Endothelial cell of umbilical vein (primary cell): ENCODE data around the gene SORL1. TPM values are rescaled to one million over a fixed set of nuclear protein-coding genes. Genes with fewer than 3 reads are reported as not detected.

Source experiments
- BruUV-seq: library from RNA; stranded (reverse); fragments of 400-500 nt; replicated peaks from 2 replicates; lab custom pipeline; 2021; lab: Mats Ljungman, UMichigan
- CTCF ChIA-PET: fragments of 300-600, 350-600 bp; sonication (Branson Sonifier 250); formaldehyde crosslinking; loops from one replicate; lab custom pipeline; 2021; ENCODE audit warnings: antibody characterized with exemption, inconsistent platforms; lab: Charles Lee
- POLR2A ChIA-PET: fragments of 300-600, 350-600 bp; sonication (Branson Sonifier 250); formaldehyde crosslinking; loops from one replicate; lab custom pipeline; 2021; ENCODE audit warnings: antibody characterized with exemption, inconsistent platforms; lab: Charles Lee
- DNase-seq: peaks from one replicate; pipeline ENCODE4 v3.0.0-alpha.2; 2011; ENCODE audit warnings: low read depth, low spot score
- FAIRE-seq: peaks from 2 replicates; lab custom pipeline; 2011; peaks lifted over from hg19 to GRCh38; lab: Jason Lieb, UNC
- H2AFZ ChIP-seq: 2 replicates; pipeline ENCODE4 v1.6.0; 2012; ENCODE audit warnings: low read depth, low read length, control low read depth, inconsistent platforms
- H3K27ac ChIP-seq: 2 replicates; pipeline ENCODE4 v1.5.1; 2011; ENCODE audit warnings: low read depth, mild to moderate bottlenecking, control low read depth, low read length, moderate library complexity; ENCODE audit not compliant: insufficient read depth
- H3K27me3 ChIP-seq, 2 experiments: 2 replicates each; pipeline versions ENCODE4 v1.6.0 to v1.6.1; 2011; ENCODE audit warnings: low read length in 2 of 2, mixed read lengths in 1 of 2; ENCODE audit not compliant: control insufficient read depth in 2 of 2, insufficient read depth in 2 of 2
- H3K36me3 ChIP-seq, 2 experiments: 2 replicates in 1 of 2; 3 replicates in 1 of 2; pipeline ENCODE4 v1.5.1; 2011; ENCODE audit warnings: low read length in 2 of 2, mild to moderate bottlenecking in 1 of 2, moderate library complexity in 1 of 2; ENCODE audit not compliant: control insufficient read depth in 2 of 2, insufficient read depth in 2 of 2; ENCODE audit errors: extremely low read depth in 1 of 2
- H3K4me1 ChIP-seq: 3 replicates; pipeline ENCODE4 v1.5.1; 2011; ENCODE audit warnings: mild to moderate bottlenecking, low read length; ENCODE audit not compliant: control insufficient read depth, insufficient read depth; ENCODE audit errors: extremely low read depth
- H3K4me2 ChIP-seq: 2 replicates; pipeline ENCODE4 v1.6.1; 2011; ENCODE audit warnings: low read length, control low read depth, mixed read lengths; ENCODE audit not compliant: insufficient read depth
- H3K4me3 ChIP-seq, 3 experiments: fragments of 200-600 bp in 1 of 3; sonication (generic), shearing (Covaris generic) in 1 of 3; replicated peaks in 1 of 3; 2 replicates each; pipeline ENCODE4 v1.5.1; 2011 to 2016; ENCODE audit warnings: control low read depth in 3 of 3, low read length in 3 of 3, mild to moderate bottlenecking in 2 of 3, inconsistent platforms in 1 of 3, low read depth in 1 of 3, moderate library complexity in 1 of 3; ENCODE audit not compliant: insufficient read depth in 1 of 3
- H3K79me2 ChIP-seq: 2 replicates; pipeline ENCODE4 v1.6.0; 2012; ENCODE audit warnings: low read length, inconsistent platforms; ENCODE audit not compliant: control insufficient read depth, insufficient read depth
- H3K9ac ChIP-seq: replicated peaks from 2 replicates; pipeline ENCODE3; 2011; ENCODE audit warnings: low read length, control low read depth; ENCODE audit not compliant: insufficient read depth; ENCODE audit errors: extremely low read depth
- H3K9me1 ChIP-seq: replicated peaks from 3 replicates; pipeline ENCODE4 v1.6.0; 2011; ENCODE audit warnings: mild to moderate bottlenecking, low read length; ENCODE audit not compliant: control insufficient read depth, insufficient read depth; ENCODE audit errors: extremely low read depth
- H3K9me3 ChIP-seq: replicated peaks from 2 replicates; pipeline ENCODE4 v1.5.1; 2012; ENCODE audit warnings: low read length, inconsistent platforms; ENCODE audit not compliant: control insufficient read depth, insufficient read depth
- H4K20me1 ChIP-seq: replicated peaks from 2 replicates; pipeline ENCODE3; 2011; ENCODE audit warnings: mild to moderate bottlenecking, low read length; ENCODE audit not compliant: control insufficient read depth, insufficient read depth; ENCODE audit errors: extremely low read depth
- EZH2 ChIP-seq: IDR thresholded peaks from 2 replicates; pipeline ENCODE4 v1.6.1; 2012; ENCODE audit warnings: borderline replicate concordance, low read depth, mild to moderate bottlenecking, moderate library complexity, low read length, inconsistent platforms; ENCODE audit not compliant: severe bottlenecking
- FOS ChIP-seq: IDR thresholded peaks from 2 replicates; pipeline ENCODE4 v1.6.1; 2011; ENCODE audit warnings: mild to moderate bottlenecking, low read length, moderate library complexity, borderline replicate concordance; ENCODE audit not compliant: insufficient read depth
- GATA2 ChIP-seq: IDR thresholded peaks from 2 replicates; pipeline ENCODE4 v1.7.0; 2011; ENCODE audit warnings: low read depth, mild to moderate bottlenecking, moderate library complexity, mixed read lengths, low read length; ENCODE audit not compliant: insufficient read length, insufficient read depth
- JUN ChIP-seq: IDR thresholded peaks from 2 replicates; pipeline ENCODE4 v1.6.1; 2011; ENCODE audit warnings: borderline replicate concordance, low read depth; ENCODE audit not compliant: insufficient read length, insufficient read depth
- MAX ChIP-seq: IDR thresholded peaks from 2 replicates; pipeline ENCODE4 v1.6.1; 2011; ENCODE audit not compliant: insufficient read depth, insufficient read length
- MYC ChIP-seq: IDR thresholded peaks from one replicate; pipeline ENCODE4 v1.6.1; 2011; ENCODE audit warnings: mild to moderate bottlenecking, low read depth, low read length
- POLR2A ChIP-seq: IDR thresholded peaks from 2 replicates; pipeline ENCODE4 v1.6.1; 2012; ENCODE audit warnings: low read depth, mild to moderate bottlenecking, control low read depth, low read length
- POLR2AphosphoS5 ChIP-seq: IDR thresholded peaks from 2 replicates; pipeline ENCODE4 v1.6.1; 2012; ENCODE audit warnings: low read depth, mild to moderate bottlenecking, control low read depth, low read length, moderate library complexity; ENCODE audit not compliant: insufficient read depth
- dilution Hi-C: fragments of 300-500 bp; cut with MboI; formaldehyde crosslinking; loops from one replicate; pipeline ENCODE4 v1.15.0; 2019; ENCODE audit warnings: low sequenced_read_pairs; ENCODE audit not compliant: extremely low pct_ligation_motif_present
- intact Hi-C: fragments of 100-400 bp; cut with micrococcal nuclease; formaldehyde crosslinking; loops from one replicate; pipeline ENCODE4 v1.10.0; 2022
- polyA plus RNA-seq, 4 experiments: library from polyadenylated mRNA; depleted of rRNA in 3 of 4; stranded (reverse) in 3 of 4; unstranded in 1 of 4; fragments of >200 nt; gene quantifications; 2 replicates each; pipeline versions ENCODE4 v1.2.1 to v1.2.3, GENCODE V29; 2011 to 2012; ENCODE audit warnings: missing spikeins in 1 of 4
- total RNA-seq: library from RNA; stranded (reverse); gene quantifications from 2 replicates; pipeline ENCODE4 v1.2.3, GENCODE V29; 2021
- TF ChIP-seq, protein P1 (sequence below), 2 donors: IDR thresholded peaks; 1 replicate in 1 of 2; 2 replicates in 1 of 2; pipeline ENCODE4 v1.5.1; 2011; ENCODE audit warnings: low read length in 2 of 2, mild to moderate bottlenecking in 2 of 2, moderate library complexity in 2 of 2, control low read depth in 1 of 2, inconsistent platforms in 1 of 2, low read depth in 1 of 2; ENCODE audit not compliant: insufficient read depth in 1 of 2; ENCODE audit errors: extremely low read depth in 1 of 2

SORL1 gene
- total and polyA plus RNA-seq, 2 donors (not counting 3 experiments of a cell fraction or from before 2014, with no cell fraction given) = 0.17 to 0.31 TPM

DNA sequence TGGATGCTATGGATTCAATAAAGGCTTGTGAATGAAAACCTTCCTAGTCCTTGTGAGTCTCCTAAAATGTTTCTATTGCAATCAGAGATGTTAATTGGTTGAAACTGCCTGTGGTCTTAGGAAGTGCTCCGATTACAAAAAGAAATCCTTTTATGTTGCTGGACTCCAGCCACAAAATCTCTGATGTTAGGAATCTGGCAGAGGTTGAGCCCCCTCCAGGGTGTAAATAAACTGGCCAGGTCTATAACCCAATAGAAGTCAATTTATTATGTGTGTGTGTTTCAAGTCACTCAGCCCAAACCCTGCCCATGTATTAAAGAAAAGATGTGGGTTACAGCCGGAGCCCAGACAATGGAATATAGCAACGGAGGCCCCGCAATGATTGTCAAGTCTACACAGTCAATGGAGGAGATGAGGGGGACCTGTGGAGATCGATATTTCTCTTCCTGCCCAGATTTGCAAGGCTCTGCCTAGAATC lies 218.7 kb downstream of the SORL1 start:
- Histone ChIP-seq H4K20me1 (no peaks in the 10 kb centered on the region), H3K9ac (no peak overlapping the region), H3K4me1 (no peaks in the 10 kb centered on the region), H3K9me1 (no peaks in the 10 kb centered on the region), H3K27ac (no peak overlapping the region), H3K4me3 (no peak overlapping the region), H3K79me2 (no peaks in the 10 kb centered on the region), H3K4me2 (no peak overlapping the region), H3K27me3 (peaks cover 0 to 5% of the 10 kb centered on the region in 2 experiments), H2AFZ (no peak overlapping the region), H3K36me3 (no peaks in the 10 kb centered on the region), H3K9me3 (no peaks in the 10 kb centered on the region)
- TF ChIP-seq EZH2 (no peak), GATA2 (no peak), MYC (no peak), FOS (no peak)
- dilution Hi-C loops = no loop called here
- DNase-seq = no peak
- FAIRE-seq = no peak
- intact Hi-C loops = no loop called here
- no TSS peak for BruUV-seq
- ChIA-PET CTCF (interaction anchor here (1.4 kb wide), 1 partner anchor 27 kb away, joined by 3 read pairs; no protein-coding TSS in a partner anchor), POLR2A (no interaction called here)

- dilution Hi-C loops = no loop called here
- FAIRE-seq = no peak
- Histone ChIP-seq H4K20me1 (no peaks in the 10 kb centered on the region), H3K4me3 (no peak overlapping the region), H3K27ac (no peak overlapping the region), H3K36me3 (no peaks in the 10 kb centered on the region), H3K27me3 (peaks cover 0 to 5% of the 10 kb centered on the region in 2 experiments), H3K4me2 (no peak overlapping the region), H3K9ac (no peak overlapping the region), H3K9me3 (no peaks in the 10 kb centered on the region), H3K9me1 (no peaks in the 10 kb centered on the region), H3K79me2 (no peaks in the 10 kb centered on the region), H3K4me1 (no peaks in the 10 kb centered on the region), H2AFZ (no peak overlapping the region)
- intact Hi-C loops = no loop called here
- CTCF ChIA-PET = interaction anchor here (0.6 to 1.4 kb wide), 2 partner anchors 26 to 1586 kb away, joined by 3 read pairs; no protein-coding TSS in a partner anchor
- no TSS peak for BruUV-seq
- POLR2A ChIA-PET = interaction anchor here (0.7 kb wide), 1 partner anchor 36 kb away, joined by 4 read pairs; no protein-coding TSS in a partner anchor
- DNase-seq = no peak
- TF ChIP-seq EZH2 (no peak), POLR2A (no peak), FOS (no peak), GATA2 (no peak), MAX (no peak), POLR2AphosphoS5 (no peak), MYC (no peak), JUN (no peak)
- TF ChIP-seq, protein P1, sequence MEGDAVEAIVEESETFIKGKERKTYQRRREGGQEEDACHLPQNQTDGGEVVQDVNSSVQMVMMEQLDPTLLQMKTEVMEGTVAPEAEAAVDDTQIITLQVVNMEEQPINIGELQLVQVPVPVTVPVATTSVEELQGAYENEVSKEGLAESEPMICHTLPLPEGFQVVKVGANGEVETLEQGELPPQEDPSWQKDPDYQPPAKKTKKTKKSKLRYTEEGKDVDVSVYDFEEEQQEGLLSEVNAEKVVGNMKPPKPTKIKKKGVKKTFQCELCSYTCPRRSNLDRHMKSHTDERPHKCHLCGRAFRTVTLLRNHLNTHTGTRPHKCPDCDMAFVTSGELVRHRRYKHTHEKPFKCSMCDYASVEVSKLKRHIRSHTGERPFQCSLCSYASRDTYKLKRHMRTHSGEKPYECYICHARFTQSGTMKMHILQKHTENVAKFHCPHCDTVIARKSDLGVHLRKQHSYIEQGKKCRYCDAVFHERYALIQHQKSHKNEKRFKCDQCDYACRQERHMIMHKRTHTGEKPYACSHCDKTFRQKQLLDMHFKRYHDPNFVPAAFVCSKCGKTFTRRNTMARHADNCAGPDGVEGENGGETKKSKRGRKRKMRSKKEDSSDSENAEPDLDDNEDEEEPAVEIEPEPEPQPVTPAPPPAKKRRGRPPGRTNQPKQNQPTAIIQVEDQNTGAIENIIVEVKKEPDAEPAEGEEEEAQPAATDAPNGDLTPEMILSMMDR (IDR thresholded peaks at IDR 0.05; ENCODE audit: extremely low read depth in 1 of 2, insufficient read depth in 1 of 2, low read depth in 1 of 2, low read length in 2 of 2) = no peak
Observed at GRCh38 chr11:121671283-121672168, 219.4 kb downstream of the SORL1 start.
